Right lung (tissue), 10 donors: ENCODE data around the gene CCDC196. TPM values are rescaled to one million over a fixed set of nuclear protein-coding genes. Genes with fewer than 3 reads are reported as not detected.
A peak's percentile ranks its signal among the peaks of the same experiment; 100 is the strongest.

ENCODE experiments used
- DNase-seq, 2 donors: peaks; one replicate each; pipeline ENCODE4 v3.0.0-alpha.2; 2013
- long read RNA-seq, 8 donors: transcript quantifications; one replicate each; lab custom pipeline, GENCODE V29; 2026
- polyA plus RNA-seq, 5 donors: library from polyadenylated mRNA; unstranded; fragments of 120-200 nt; gene quantifications; one replicate each; pipeline versions ENCODE4 v1.2.1 to v1.2.3, GENCODE V29; 2013; ENCODE audit warnings: inconsistent platforms in 1 of 5, low replicate concordance in 1 of 5; ENCODE audit not compliant: insufficient read length in 5 of 5, insufficient read depth in 1 of 5

The CCDC196 gene
- under 1 TPM in 2 of 5 donors, not detected in 3; 0.12 to 0.25 TPM for polyA plus RNA-seq
- long read RNA-seq, donor 1: 0 reads
- long read RNA-seq, donor 2: 0 reads
- long read RNA-seq, donor 3: 0 reads
- long read RNA-seq, donor 4: 0 reads
- long read RNA-seq, donor 5: 0 reads
- long read RNA-seq, donor 6: 0 reads
- long read RNA-seq, donor 7: 0 reads
- long read RNA-seq, donor 8: 0 reads

GRCh38 chr14:66485910-66486421 lies at the start of gene CCDC196:
Gene CCDC196, plus strand, starts transcription at chr14:66486371. Its CDS starts 132 bp downstream, at chr14:66486503.
- DNase-seq: no peak

GRCh38 chr14:66440801-66441200 lies 45.4 kb upstream of the CCDC196 start:
- no peak for DNase-seq

GRCh38 chr14:66442953-66443571 lies 43.1 kb upstream of the CCDC196 start:
- DNase-seq: no peak

GRCh38 chr14:66443785-66444184 lies 42.4 kb upstream of the CCDC196 start:
- no peak for DNase-seq

GRCh38 chr14:66444271-66444927 lies 41.8 kb upstream of the CCDC196 start:
- peak; percentile 30 to 50 for DNase-seq

GRCh38 chr14:66445936-66446335 lies 40.2 kb upstream of the CCDC196 start:
- no peak for DNase-seq

GRCh38 chr14:66453469-66453868 lies 32.7 kb upstream of the CCDC196 start:
- no peak for DNase-seq

GRCh38 chr14:66459603-66460002 lies 26.6 kb upstream of the CCDC196 start:
- no peak for DNase-seq

GRCh38 chr14:66464261-66464660 lies 21.9 kb upstream of the CCDC196 start:
- DNase-seq: no peak

- DNase-seq: no peak
These were observed 17.3 kb upstream of the CCDC196 start for GRCh38 chr14:66468778-66469367.

- no peak for DNase-seq
These were observed 14.6 kb upstream of the CCDC196 start for GRCh38 chr14:66471584-66471983.

- DNase-seq: no peak
These were observed 13.9 kb upstream of the CCDC196 start for GRCh38 chr14:66472251-66472650.

- no peak for DNase-seq
These were observed 12.9 kb upstream of the CCDC196 start for GRCh38 chr14:66473223-66473622.

GRCh38 chr14:66476964-66477363 lies 9.2 kb upstream of the CCDC196 start:
- DNase-seq: no peak

GRCh38 chr14:66477567-66477966 lies 8.6 kb upstream of the CCDC196 start:
- no peak for DNase-seq

- no peak for DNase-seq
These were observed 3.3 kb upstream of the CCDC196 start for GRCh38 chr14:66482873-66483272.

GRCh38 chr14:66483322-66483721 lies 2.8 kb upstream of the CCDC196 start:
- DNase-seq: no peak

- DNase-seq: no peak
These were observed 1.1 kb upstream of the CCDC196 start for GRCh38 chr14:66485029-66485428.

GRCh38 chr14:66487164-66487563 lies 993 bp downstream of the CCDC196 start:
- no peak for DNase-seq

GRCh38 chr14:66490143-66491111 lies 4.3 kb downstream of the CCDC196 start:
- no peak for DNase-seq

GRCh38 chr14:66493750-66494149 lies 7.6 kb downstream of the CCDC196 start:
- no peak for DNase-seq
